ENCODE results near the gene IQGAP2.

Gene IQGAP2

GRCh38 chr5:76388791-76389512 is 14.1 kb upstream of the IQGAP2 start:
- Histone ChIP-seq H3F3A (ENCODE audit: control insufficient read depth, insufficient read depth) (no peaks in the 10 kb centered on the region), H3K27ac (ENCODE audit: low read depth, low read length) (no peak overlapping the region), H3K36me3 (ENCODE audit: control insufficient read depth, low read length) (no peaks in the 10 kb centered on the region), H3K4me3 (ENCODE audit: low read length) (no peak overlapping the region), H3K9me2 (replicated peaks; ENCODE audit: control insufficient read depth, low read length) (no peaks in the 10 kb centered on the region), H3K9me3 (ENCODE audit: control insufficient read depth, insufficient read depth, low read length) (no peaks in the 10 kb centered on the region), H3K4me1 (ENCODE audit: control insufficient read depth, low read length) (peaks cover 22% of the 10 kb centered on the region), H3K27me3 (ENCODE audit: control insufficient read depth, low read length) (no peaks in the 10 kb centered on the region), H3K79me2 (ENCODE audit: control insufficient read depth, low read length) (no peaks in the 10 kb centered on the region), H3K4me2 (ENCODE audit: low read length) (no peak overlapping the region), H4K20me1 (ENCODE audit: control insufficient read depth, insufficient read depth, low read depth, low read length) (no peaks in the 10 kb centered on the region)
- TF ChIP-seq EZH2phosphoT487 (IDR thresholded peaks at IDR 0.05; ENCODE audit: borderline replicate concordance, low read length): no peak
- TF ChIP-seq, protein P1, sequence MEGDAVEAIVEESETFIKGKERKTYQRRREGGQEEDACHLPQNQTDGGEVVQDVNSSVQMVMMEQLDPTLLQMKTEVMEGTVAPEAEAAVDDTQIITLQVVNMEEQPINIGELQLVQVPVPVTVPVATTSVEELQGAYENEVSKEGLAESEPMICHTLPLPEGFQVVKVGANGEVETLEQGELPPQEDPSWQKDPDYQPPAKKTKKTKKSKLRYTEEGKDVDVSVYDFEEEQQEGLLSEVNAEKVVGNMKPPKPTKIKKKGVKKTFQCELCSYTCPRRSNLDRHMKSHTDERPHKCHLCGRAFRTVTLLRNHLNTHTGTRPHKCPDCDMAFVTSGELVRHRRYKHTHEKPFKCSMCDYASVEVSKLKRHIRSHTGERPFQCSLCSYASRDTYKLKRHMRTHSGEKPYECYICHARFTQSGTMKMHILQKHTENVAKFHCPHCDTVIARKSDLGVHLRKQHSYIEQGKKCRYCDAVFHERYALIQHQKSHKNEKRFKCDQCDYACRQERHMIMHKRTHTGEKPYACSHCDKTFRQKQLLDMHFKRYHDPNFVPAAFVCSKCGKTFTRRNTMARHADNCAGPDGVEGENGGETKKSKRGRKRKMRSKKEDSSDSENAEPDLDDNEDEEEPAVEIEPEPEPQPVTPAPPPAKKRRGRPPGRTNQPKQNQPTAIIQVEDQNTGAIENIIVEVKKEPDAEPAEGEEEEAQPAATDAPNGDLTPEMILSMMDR (IDR thresholded peaks at IDR 0.05; ENCODE audit: low read depth, low read length, poor library complexity, severe bottlenecking): no peak

DNA sequence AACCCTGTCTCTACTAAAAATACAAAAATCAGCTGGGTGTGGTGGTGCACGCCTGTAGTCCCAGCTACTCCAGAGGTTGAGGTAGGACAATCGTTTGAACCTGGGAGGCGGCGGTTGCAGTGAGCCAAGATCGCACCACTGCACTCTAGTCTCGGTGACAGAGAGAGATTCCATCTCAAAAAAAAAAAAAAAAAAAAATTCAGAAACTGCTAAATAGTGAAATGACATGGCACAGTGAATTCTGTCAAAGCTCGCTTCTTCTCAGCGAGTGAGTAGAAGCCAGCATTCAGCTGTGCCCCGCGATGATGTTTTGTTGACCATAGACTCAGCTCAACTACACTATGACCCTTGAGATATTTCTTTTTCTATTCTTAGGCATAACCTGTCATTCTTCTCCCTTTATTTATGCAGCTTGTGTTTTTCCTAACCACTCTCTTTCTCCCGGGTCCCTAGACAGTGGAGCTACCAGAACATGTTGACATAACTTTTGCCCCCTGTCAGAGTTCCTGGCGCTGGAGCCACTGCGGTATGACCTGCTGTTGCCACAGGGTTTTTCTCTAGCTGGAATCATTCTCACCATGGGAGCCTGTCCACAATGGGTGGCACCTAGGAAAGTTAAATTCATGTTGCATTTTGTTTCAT is 13.5 kb upstream of the IQGAP2 start:
- peaks cover 29% of the 10 kb centered on the region for H3K4me1 ChIP-seq (ENCODE audit: control insufficient read depth, low read length)
- no peaks in the 10 kb centered on the region for H3F3A ChIP-seq (ENCODE audit: control insufficient read depth, insufficient read depth)
- TF ChIP-seq, protein P1 (IDR thresholded peaks at IDR 0.05; ENCODE audit: low read depth, low read length, poor library complexity, severe bottlenecking): no peak
- TF ChIP-seq EZH2phosphoT487 (IDR thresholded peaks at IDR 0.05; ENCODE audit: borderline replicate concordance, low read length): no peak
- H3K36me3 ChIP-seq (ENCODE audit: control insufficient read depth, low read length): no peaks in the 10 kb centered on the region
- H3K4me2 ChIP-seq (ENCODE audit: low read length): no peak overlapping the region
- H3K9me2 ChIP-seq (replicated peaks; ENCODE audit: control insufficient read depth, low read length): no peaks in the 10 kb centered on the region
- H3K27me3 ChIP-seq (ENCODE audit: control insufficient read depth, low read length): no peaks in the 10 kb centered on the region
- H3K4me3 ChIP-seq (ENCODE audit: low read length): no peak overlapping the region
- H3K9me3 ChIP-seq (ENCODE audit: control insufficient read depth, insufficient read depth, low read length): no peaks in the 10 kb centered on the region
- H3K79me2 ChIP-seq (ENCODE audit: control insufficient read depth, low read length): no peaks in the 10 kb centered on the region
- H4K20me1 ChIP-seq (ENCODE audit: control insufficient read depth, insufficient read depth, low read depth, low read length): no peaks in the 10 kb centered on the region
- no peak overlapping the region for H3K27ac ChIP-seq (ENCODE audit: low read depth, low read length)

DNA sequence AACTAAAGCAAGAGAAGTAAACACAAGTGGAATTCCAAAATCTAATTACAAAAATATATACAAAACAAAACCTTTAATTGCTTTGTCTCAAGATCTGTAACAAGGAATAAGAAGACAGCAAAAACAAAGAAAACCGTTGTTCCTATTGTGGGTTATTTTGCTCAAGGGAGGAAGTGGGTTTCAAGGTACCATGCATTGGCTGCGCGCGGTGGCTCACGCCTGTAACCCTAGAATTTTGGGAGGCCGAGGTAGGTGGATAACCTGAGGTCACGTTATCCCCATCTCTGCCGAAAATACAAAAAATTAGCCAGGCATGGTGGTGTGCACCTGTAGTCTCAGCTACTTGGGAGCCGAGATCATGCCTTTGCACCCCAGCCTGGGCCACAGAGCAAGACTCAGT is 12.1 kb upstream of the IQGAP2 start:
- Histone ChIP-seq H3F3A (ENCODE audit: control insufficient read depth, insufficient read depth) (no peaks in the 10 kb centered on the region), H3K4me3 (ENCODE audit: low read length) (no peak overlapping the region), H4K20me1 (ENCODE audit: control insufficient read depth, insufficient read depth, low read depth, low read length) (no peaks in the 10 kb centered on the region), H3K4me1 (ENCODE audit: control insufficient read depth, low read length) (peaks cover 42% of the 10 kb centered on the region), H3K9me2 (replicated peaks; ENCODE audit: control insufficient read depth, low read length) (no peaks in the 10 kb centered on the region), H3K9me3 (ENCODE audit: control insufficient read depth, insufficient read depth, low read length) (no peaks in the 10 kb centered on the region), H3K36me3 (ENCODE audit: control insufficient read depth, low read length) (no peaks in the 10 kb centered on the region), H3K27me3 (ENCODE audit: control insufficient read depth, low read length) (no peaks in the 10 kb centered on the region), H3K4me2 (ENCODE audit: low read length) (no peak overlapping the region), H3K79me2 (ENCODE audit: control insufficient read depth, low read length) (no peaks in the 10 kb centered on the region), H3K27ac (ENCODE audit: low read depth, low read length) (no peak overlapping the region)
- TF ChIP-seq EZH2phosphoT487 (IDR thresholded peaks at IDR 0.05; ENCODE audit: borderline replicate concordance, low read length): no peak
- TF ChIP-seq, protein P1 (IDR thresholded peaks at IDR 0.05; ENCODE audit: low read depth, low read length, poor library complexity, severe bottlenecking): no peak

Data from DOHH2 (cell line).